Adipocyte (in vitro differentiated cells): Measurements from ENCODE around the gene FCHSD2.

Experiments
- DNase-seq: peaks from one replicate; pipeline ENCODE4 v3.0.0-alpha.2; 2015; ENCODE audit warnings: low read depth
- H3K27me3 ChIP-seq: replicated peaks from 2 replicates; pipeline ENCODE4 v1.7.0; 2013; ENCODE audit warnings: mild to moderate bottlenecking, low read length, moderate library complexity; ENCODE audit not compliant: control insufficient read depth, insufficient read depth
- H3K36me3 ChIP-seq: 2 replicates; pipeline ENCODE4 v1.7.0; 2013; ENCODE audit warnings: low read length, mild to moderate bottlenecking, moderate library complexity; ENCODE audit not compliant: control insufficient read depth, insufficient read depth, severe bottlenecking
- H3K4me1 ChIP-seq: 2 replicates; pipeline ENCODE4 v1.7.0; 2013; ENCODE audit warnings: mild to moderate bottlenecking, low read length, moderate library complexity; ENCODE audit not compliant: control insufficient read depth, insufficient read depth
- H3K4me3 ChIP-seq: 2 replicates; pipeline ENCODE4 v1.7.0; 2013; ENCODE audit warnings: mild to moderate bottlenecking, low read length, moderate library complexity
- H3K9ac ChIP-seq: 2 replicates; pipeline ENCODE4 v1.7.0; 2013; ENCODE audit warnings: mild to moderate bottlenecking, low read length, moderate library complexity
- H3K9me3 ChIP-seq: 2 replicates; pipeline ENCODE4 v1.7.0; 2013; ENCODE audit warnings: mild to moderate bottlenecking, low read length, moderate library complexity; ENCODE audit not compliant: control insufficient read depth

Gene FCHSD2

DNA sequence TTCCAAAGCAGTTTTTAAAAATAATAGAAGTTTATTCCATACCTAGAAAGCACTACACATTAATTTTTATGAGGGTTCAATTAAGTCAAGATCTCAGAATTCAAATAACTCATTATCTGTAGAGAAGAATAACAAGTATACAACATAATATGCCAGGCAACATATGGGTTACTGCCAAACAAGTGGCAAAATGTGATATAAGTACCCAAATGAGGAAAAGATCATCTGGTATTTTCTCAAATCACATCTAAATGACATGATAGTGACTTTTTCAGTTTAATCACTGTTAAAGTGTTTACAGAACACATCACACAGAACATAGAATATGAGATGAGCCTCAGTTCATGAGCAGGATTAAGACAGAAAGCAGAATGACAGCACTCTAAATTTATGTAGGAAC lies 123.3 kb downstream of the FCHSD2 start:
- Histone ChIP-seq H3K4me1 (no peaks in the 10 kb centered on the region), H3K27me3 (no peaks in the 10 kb centered on the region), H3K9me3 (peaks cover 3% of the 10 kb centered on the region), H3K9ac (no peak overlapping the region), H3K36me3 (no peaks in the 10 kb centered on the region), H3K4me3 (no peak overlapping the region)
- no peak for DNase-seq

DNA sequence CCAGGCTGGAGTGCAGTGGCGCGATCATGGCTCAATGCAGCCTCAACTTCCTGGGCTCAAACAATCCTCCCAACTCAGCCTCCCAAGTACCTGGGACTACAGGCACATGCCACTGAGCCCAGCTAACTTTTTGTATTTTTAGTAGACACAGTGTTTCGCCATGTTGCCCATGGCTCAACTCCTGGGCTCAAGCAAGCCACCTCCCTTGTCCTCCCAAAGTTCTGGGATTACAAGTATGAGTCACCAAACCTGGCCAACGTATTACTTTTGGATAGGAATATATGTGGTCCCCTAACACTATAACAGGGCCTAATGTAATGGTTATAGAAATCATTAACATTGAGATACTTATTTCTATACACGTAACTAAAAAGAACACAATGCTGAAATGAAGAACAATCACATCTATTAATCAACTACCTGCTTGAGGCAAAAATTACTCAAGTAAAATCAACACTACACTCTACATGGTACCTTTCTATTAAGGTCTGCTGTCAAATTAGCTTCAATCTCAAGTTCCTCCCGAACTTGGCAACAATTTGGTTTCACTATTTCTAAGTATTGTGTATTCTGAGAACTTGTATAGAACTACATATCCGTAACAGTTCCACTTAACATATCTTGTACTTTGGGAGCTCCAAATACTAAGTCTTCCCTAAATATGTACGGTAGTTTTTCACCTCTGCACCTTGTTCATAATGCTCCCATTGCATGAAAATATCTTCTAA lies 124.9 kb downstream of the FCHSD2 start:
- Histone ChIP-seq H3K4me3 (no peak overlapping the region), H3K4me1 (peaks cover 10% of the 10 kb centered on the region), H3K9ac (no peak overlapping the region), H3K9me3 (no peaks in the 10 kb centered on the region), H3K36me3 (no peaks in the 10 kb centered on the region), H3K27me3 (no peaks in the 10 kb centered on the region)
- DNase-seq, result no peak

DNA sequence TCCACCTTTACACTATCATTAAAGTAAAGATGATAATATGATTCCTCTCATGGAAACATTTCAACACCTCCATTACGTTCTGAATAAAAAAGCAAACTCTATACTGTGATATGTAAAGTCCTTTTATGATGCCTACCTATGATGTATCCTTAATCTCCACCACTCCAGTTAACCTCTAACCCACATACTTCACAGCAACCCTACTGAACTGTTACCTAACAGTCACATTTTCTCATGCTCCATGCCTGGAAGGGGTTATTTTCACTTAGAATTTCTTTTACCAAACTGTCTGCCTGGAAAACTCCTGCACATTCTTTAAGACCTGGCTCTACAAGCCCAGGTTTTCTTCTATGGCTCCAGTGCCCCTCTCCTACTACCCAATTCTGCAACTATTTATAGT lies 129.1 kb downstream of the FCHSD2 start:
- Histone ChIP-seq H3K27me3 (no peaks in the 10 kb centered on the region), H3K9ac (no peak overlapping the region), H3K4me3 (no peak overlapping the region), H3K9me3 (peaks cover 13% of the 10 kb centered on the region), H3K4me1 (peaks cover 10% of the 10 kb centered on the region), H3K36me3 (peaks cover 12% of the 10 kb centered on the region)
- no peak for DNase-seq

DNA sequence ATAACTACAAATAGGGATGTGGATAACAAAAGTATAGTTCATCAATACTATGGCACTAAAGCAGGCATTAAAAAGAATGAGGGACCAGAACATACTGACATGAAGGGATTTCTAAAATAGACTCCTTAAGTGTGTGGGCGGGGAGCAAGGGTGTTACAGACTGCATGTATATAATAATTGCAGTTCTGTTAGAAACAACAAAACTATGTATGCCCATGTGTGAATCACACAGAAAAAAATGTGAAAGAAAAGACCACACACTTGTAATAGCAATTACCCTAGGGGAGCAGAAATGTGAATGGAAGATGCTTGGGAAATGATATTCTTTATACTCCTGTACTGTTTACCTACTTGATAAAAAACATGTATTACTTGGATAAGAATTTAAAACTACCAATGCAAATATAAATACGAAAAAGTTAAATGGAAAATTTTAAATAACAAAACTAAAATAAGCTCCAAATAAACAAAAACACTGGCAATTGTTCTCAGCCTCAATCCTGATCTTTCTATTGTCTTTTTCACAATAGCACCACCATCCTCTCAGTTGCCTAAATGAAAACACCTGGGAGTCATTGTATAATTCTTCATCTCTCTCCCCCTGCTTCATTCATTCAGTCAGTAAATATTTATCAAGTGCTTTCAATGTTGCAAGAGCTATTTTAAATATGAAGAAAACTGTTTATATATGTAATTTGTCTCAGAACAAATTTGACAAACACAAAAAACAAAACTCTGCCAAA lies 129.8 kb downstream of the FCHSD2 start:
- Histone ChIP-seq H3K36me3 (peaks cover 12% of the 10 kb centered on the region), H3K9ac (no peak overlapping the region), H3K4me3 (no peak overlapping the region), H3K9me3 (peaks cover 13% of the 10 kb centered on the region), H3K4me1 (peaks cover 10% of the 10 kb centered on the region), H3K27me3 (no peaks in the 10 kb centered on the region)
- peak; percentile 48 for DNase-seq

GRCh38 chr11:73011126-73011817 lies 130.8 kb downstream of the FCHSD2 start:
- no peak for DNase-seq
- Histone ChIP-seq H3K4me3 (no peak overlapping the region), H3K9ac (no peak overlapping the region), H3K27me3 (no peaks in the 10 kb centered on the region), H3K4me1 (peaks cover 10% of the 10 kb centered on the region), H3K9me3 (peaks cover 13% of the 10 kb centered on the region), H3K36me3 (peaks cover 12% of the 10 kb centered on the region)

DNA sequence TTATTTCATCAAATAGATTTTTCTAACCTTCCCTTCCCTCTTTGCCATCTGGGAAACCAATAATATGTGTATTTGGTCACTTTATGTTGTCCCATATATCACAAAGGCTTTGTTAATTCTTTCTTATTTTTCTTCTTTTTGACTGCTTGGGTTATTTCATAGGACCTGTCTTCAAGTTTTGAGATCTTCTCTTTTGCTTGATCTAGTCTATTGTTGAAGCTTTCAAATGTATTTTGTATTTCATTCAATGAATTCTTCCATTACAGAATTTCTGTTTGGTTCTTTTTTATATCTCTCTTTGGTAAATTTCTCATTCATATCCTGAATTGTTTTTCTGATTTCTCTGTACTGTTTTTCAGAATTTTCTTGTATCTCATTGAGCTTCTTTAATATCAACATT lies 132.1 kb downstream of the FCHSD2 start:
- peaks cover 12% of the 10 kb centered on the region for H3K36me3 ChIP-seq
- no peak for DNase-seq
- H3K9ac ChIP-seq, result no peak overlapping the region
- H3K4me3 ChIP-seq, result no peak overlapping the region
- H3K27me3 ChIP-seq, result no peaks in the 10 kb centered on the region
- H3K4me1 ChIP-seq, result peaks cover 10% of the 10 kb centered on the region
- peaks cover 13% of the 10 kb centered on the region for H3K9me3 ChIP-seq

DNA sequence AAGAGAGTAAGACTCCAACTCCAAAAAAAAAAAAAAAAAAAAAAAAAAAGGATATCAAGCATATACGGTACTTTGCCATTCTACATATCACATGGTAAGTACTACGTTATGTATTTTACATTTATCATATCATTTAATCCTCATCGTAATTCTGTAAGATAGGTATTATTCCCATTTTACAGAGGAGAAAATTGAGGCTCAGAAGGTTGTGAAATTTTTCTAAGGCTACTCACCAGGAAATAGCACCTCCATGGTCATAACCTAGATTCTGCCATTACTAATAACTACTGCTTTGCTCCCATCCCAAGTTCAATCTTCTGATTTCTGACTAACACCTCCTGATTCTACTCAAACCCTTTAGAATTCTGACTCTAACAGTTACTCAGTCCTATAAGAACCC lies 138.0 kb downstream of the FCHSD2 start:
- DNase-seq, result no peak
- Histone ChIP-seq H3K27me3 (no peaks in the 10 kb centered on the region), H3K4me3 (no peak overlapping the region), H3K9ac (no peak overlapping the region), H3K36me3 (no peaks in the 10 kb centered on the region), H3K4me1 (no peaks in the 10 kb centered on the region), H3K9me3 (no peaks in the 10 kb centered on the region)

GRCh38 chr11:73003088-73003487 lies 139.0 kb downstream of the FCHSD2 start:
- no peak overlapping the region for H3K4me3 ChIP-seq
- no peak overlapping the region for H3K9ac ChIP-seq
- no peaks in the 10 kb centered on the region for H3K9me3 ChIP-seq
- H3K27me3 ChIP-seq, result no peaks in the 10 kb centered on the region
- H3K36me3 ChIP-seq, result no peaks in the 10 kb centered on the region
- DNase-seq, result no peak
- no peaks in the 10 kb centered on the region for H3K4me1 ChIP-seq

DNA sequence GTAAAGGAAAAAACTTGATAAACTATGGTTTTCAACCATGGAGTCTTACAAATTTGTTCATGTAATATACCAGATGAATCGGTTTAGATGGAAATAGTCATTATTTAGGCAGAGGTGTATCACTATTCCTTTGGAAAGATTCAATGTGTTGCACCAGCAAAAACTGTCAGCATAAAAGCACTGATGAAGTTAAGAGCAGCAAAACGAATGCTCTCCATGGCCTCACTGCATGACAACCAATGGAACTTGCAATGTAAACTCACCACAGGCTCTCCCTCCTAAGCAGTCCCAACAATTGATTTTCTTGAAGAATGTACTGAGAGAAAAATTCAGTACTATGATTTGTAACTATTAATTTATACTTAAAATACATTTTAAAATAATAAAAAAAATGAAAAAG lies 139.9 kb downstream of the FCHSD2 start:
- Histone ChIP-seq H3K4me1 (no peaks in the 10 kb centered on the region), H3K36me3 (no peaks in the 10 kb centered on the region), H3K4me3 (no peak overlapping the region), H3K27me3 (no peaks in the 10 kb centered on the region), H3K9ac (no peak overlapping the region), H3K9me3 (no peaks in the 10 kb centered on the region)
- no peak for DNase-seq

GRCh38 chr11:73001615-73002014 lies 140.5 kb downstream of the FCHSD2 start:
- Histone ChIP-seq H3K9ac (no peak overlapping the region), H3K4me3 (no peak overlapping the region), H3K9me3 (no peaks in the 10 kb centered on the region), H3K27me3 (no peaks in the 10 kb centered on the region), H3K36me3 (no peaks in the 10 kb centered on the region), H3K4me1 (no peaks in the 10 kb centered on the region)
- no peak for DNase-seq

DNA sequence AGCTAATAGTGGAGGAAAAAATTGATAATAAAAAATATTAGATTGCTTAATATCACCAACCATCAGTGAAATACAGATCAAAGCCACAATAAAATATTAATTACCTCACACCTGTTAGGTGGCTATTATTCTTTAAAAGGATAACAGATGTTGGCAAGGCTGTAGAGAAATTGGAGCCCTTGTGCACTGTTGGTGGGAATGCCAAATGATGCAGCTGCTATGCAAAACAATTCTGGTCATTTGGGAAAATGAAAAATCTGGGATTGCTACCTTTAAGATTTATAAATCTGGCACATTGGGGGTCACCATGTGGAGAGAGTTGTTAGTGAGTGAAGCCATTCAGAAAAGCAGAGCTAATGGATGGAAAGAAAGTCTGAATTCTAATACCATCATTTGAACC lies 143.4 kb downstream of the FCHSD2 start:
- H3K4me1 ChIP-seq, result no peaks in the 10 kb centered on the region
- H3K36me3 ChIP-seq, result no peaks in the 10 kb centered on the region
- no peak overlapping the region for H3K4me3 ChIP-seq
- H3K9me3 ChIP-seq, result no peaks in the 10 kb centered on the region
- H3K27me3 ChIP-seq, result no peaks in the 10 kb centered on the region
- no peak overlapping the region for H3K9ac ChIP-seq
- DNase-seq, result no peak
